GM10248 (cell line): ENCODE data around the gene ST7.

Experiments used
- CTCF ChIA-PET: fragments of 300-600 bp; sonication (Branson Sonifier 250); formaldehyde crosslinking; extraction: SDS; loops from one replicate; lab custom pipeline; 2021; ENCODE audit warnings: antibody characterized with exemption; lab: Yijun Ruan, JAX
- POLR2A ChIA-PET: fragments of 350-650 bp; sonication (Branson Sonifier 250); formaldehyde crosslinking; extraction: SDS; loops from one replicate; lab custom pipeline; 2020; ENCODE audit warnings: antibody characterized with exemption; lab: Yijun Ruan, JAX
- DNase-seq: peaks from one replicate; pipeline ENCODE4 v3.0.0; 2012; ENCODE audit errors: extremely low spot score
- CTCF ChIP-seq: IDR thresholded peaks from 2 replicates; pipeline ENCODE4 v1.5.1; 2012; ENCODE audit warnings: mild to moderate bottlenecking, low read depth; ENCODE audit errors: extremely low read depth, missing control alignments, control extremely low read depth

Gene ST7

GRCh38 chr7:117143580-117143979 lies 190.3 kb downstream of the ST7 start:
- POLR2A ChIA-PET = no interaction called here
- no peak for TF ChIP-seq CTCF
- no peak for DNase-seq
- CTCF ChIA-PET = no interaction called here

DNA sequence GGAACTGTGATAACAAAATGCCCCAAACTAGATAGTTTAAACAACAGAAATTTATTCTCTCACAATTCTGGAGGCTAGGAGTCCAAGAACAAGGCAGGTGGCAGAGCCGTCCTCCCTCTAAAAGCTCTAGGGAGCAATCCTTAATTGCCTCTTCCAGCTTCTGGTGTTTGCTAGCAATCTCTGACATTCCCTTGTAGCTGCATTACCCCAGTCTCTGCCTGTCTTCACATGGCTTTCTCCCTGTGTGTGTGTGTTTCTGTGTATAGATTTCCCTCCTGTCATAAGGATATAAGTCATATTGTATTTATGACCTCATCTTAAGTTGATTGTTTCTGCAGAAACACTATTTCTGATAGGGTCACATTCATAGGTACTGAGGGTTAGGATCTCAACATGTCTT lies 192.0 kb downstream of the ST7 start:
- ChIA-PET POLR2A (no interaction called here), CTCF (interaction anchor here (0.8 to 2.3 kb wide), 9 partner anchors 9 to 215 kb away, joined by 3 to 7 read pairs (median 4); no protein-coding TSS in a partner anchor)
- no peak for DNase-seq
- no peak for TF ChIP-seq CTCF

- DNase-seq = no peak
- TF ChIP-seq CTCF = no peak
- POLR2A ChIA-PET = interaction anchor here (0.5 kb wide), 1 partner anchor 24 kb away, joined by 3 read pairs; no protein-coding TSS in a partner anchor
- CTCF ChIA-PET = interaction anchor here (0.7 to 2.3 kb wide), 10 partner anchors 8 to 215 kb away, joined by 3 to 7 read pairs (median 4); no protein-coding TSS in a partner anchor
These were observed 192.8 kb downstream of the ST7 start for GRCh38 chr7:117146059-117146458.

DNA sequence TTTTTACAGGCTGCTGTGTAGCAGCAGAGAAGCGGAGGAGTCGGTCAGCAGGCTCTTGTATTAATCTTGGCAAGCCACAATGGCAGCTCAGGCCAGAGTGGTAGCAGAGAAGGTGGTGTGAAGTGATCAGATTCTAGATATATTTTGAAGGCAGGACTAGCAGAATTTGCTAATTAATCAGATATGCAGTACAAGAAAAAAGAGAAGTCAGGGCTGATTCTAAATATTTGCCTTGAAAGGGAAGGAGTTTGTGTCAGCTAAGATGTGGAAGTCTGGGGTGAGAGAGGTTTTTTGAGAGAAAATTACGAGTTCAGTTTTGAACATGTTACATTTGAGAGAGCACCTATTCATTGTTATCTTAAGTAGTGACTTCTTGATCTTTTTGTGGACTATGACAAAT lies 193.2 kb downstream of the ST7 start:
- ChIA-PET CTCF (interaction anchor here (0.7 to 2.3 kb wide), 6 partner anchors 9 to 216 kb away, joined by 3 to 7 read pairs (median 4); no protein-coding TSS in a partner anchor), POLR2A (no interaction called here)
- DNase-seq = no peak
- TF ChIP-seq CTCF = no peak

GRCh38 chr7:117148971-117149370 lies 195.7 kb downstream of the ST7 start:
- CTCF ChIA-PET = interaction anchor here (1.5 to 2.0 kb wide), 3 partner anchors 9 to 15 kb away, joined by 4 to 9 read pairs (median 7); no protein-coding TSS in a partner anchor
- POLR2A ChIA-PET = no interaction called here
- no peak for DNase-seq
- no peak for TF ChIP-seq CTCF

DNA sequence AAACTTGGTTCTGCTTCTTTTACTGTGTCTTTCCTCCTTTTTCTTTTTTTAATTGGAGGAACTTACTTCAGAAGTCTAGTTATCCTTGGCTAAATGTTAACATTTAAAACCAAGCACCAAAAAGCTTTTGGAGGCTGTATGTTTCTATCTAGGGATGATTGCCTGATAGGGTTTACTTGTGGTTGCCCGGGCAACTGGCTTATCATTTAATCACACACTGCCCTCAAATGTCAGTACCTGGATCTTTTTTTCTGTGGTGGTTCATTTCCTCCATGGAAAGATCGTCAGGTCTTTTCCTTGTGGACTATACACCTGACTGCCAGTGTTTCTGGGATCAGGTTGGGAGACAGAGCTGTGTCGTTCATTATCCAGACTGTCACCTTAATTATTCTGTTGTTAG lies 196.4 kb downstream of the ST7 start:
- ChIA-PET CTCF (interaction anchor here (1.1 to 2.0 kb wide), 3 partner anchors 10 to 28 kb away, joined by 3 to 9 read pairs (median 4); no protein-coding TSS in a partner anchor), POLR2A (no interaction called here)

More for the DNA sequence above, 196.4 kb downstream of the ST7 start:
- DNase-seq = no peak
- no peak for TF ChIP-seq CTCF
